Stimulated activated CD8-positive, alpha-beta memory T cell treated with anti-CD3 and anti-CD28 coated beads, Interleukin-7, amount 100 ng/mL, for 4 hours (primary cell): ENCODE data around the gene KBTBD13.
"Not testable (repeated sequence)": the region's sequence is repeated elsewhere in the genome, so short reads cannot be mapped to it uniquely, and the experiment has no call there.

Experiments
- DNase-seq, 2 donors: peaks; one replicate each; pipeline ENCODE4 v3.0.0-alpha.2; 2020; ENCODE audit warnings: low read depth in 2 of 2

The KBTBD13 gene

DNA sequence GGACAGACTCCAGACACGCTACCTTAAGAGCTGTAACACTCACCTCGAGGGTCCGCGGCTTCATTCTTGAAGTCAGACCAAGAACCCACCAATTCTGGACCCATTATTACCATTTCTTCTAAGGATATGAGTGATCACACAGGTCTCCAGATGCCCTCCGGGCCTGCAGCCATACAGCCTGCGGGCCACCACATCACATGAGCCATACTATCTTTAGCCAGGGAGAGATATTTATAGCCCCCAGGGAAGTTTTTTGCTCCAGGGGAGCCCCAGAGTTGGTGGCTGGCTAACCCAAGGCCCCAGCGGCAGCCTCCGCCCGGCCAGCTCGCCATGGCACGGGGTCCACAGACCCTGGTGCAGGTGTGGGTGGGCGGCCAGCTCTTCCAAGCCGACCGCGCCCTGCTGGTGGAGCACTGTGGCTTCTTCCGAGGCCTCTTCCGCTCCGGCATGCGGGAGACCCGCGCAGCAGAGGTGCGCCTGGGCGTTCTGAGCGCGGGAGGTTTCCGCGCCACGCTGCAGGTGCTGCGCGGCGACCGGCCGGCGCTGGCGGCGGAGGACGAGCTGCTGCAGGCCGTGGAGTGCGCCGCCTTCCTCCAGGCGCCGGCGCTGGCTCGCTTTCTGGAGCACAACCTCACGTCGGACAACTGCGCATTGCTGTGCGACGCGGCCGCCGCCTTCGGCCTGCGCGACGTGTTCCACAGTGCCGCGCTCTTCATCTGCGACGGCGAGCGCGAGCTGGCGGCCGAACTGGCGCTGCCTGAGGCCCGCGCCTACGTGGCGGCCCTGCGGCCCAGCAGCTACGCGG, at the start of gene KBTBD13:
Gene KBTBD13 (plus strand): TSS at position 261 of the 805 bp plus-strand sequence. CDS start 70 bp downstream, at position 331.
- no peak for DNase-seq

- no peak for DNase-seq
These were observed 49.8 kb upstream of the KBTBD13 start for GRCh38 chr15:65026756-65027155.

GRCh38 chr15:65027593-65027992, 49.0 kb upstream of the KBTBD13 start:
- no peak for DNase-seq

- no peak for DNase-seq
These were observed 48.2 kb upstream of the KBTBD13 start for GRCh38 chr15:65028338-65028737.

DNA sequence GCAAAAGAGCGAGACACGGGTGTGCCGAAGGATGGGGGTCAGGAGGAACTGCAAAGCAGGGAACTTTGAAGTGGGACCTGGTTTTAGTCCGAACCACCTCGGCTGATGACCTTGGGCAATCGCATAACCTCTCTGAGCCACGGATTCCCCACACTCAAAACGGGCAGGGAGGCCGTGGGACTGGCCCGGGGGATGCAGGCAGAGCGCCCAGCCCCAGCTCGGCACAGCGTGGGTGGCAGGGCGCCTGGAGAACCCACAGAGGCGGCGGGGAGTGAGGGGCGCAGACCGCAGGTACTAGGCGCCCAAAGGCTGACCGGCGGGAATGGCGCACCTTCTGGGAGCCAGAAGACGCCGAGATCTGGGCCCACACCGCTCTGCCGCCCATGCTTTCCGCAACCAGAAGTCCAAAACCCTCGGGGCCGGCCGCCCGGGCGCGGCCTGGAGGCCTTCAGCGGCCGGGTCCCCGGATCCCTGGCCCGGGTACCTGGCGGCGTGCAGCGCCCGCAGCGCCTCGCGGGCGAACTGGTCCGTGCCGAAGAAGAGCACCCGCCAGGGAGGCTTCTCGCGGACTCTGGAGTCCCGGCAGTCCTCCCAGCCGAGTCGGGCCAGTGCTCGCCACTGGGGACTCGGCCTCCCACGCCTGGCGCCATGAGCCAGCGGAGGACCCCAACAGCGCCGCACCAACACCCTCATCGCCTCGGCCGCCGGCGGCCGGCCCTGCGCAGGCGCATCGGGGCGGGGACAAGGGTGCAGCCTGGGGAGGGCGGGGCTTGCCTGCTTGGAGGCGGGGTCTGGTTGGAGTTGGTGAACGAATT, 47.4 kb upstream of the KBTBD13 start, which contains the start of gene MTFMT:
Gene MTFMT (minus strand): TSS at position 719 of the 815 bp plus-strand sequence. CDS start 26 bp downstream, at position 693.
- peak; percentile 87 for DNase-seq

DNA sequence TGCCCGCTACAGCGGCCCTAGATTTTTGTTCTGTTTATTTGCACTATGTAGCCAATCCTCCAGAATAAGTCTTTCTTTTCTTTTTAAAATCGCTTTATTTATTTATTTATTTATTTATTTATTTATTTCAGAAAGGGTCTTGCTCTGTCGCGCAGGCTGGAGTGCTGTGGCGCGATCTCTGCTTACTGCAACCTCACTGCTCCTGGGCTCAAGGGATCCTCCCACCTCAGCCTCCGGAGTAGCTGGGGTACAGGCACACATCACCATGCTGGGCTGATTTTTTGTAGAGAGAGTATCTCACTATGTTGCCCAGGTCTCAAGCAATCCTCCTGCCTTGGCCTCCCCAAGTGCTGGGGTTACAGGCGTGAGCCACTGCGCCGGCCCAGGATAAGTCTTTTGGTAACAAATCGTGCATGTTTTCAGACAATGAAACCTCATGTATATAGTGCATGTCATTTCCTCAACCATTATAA, 46.8 kb upstream of the KBTBD13 start:
- no peak for DNase-seq

- peak in 1 of 2 donors; percentile 18 for DNase-seq
These were observed 43.6 kb upstream of the KBTBD13 start for GRCh38 chr15:65032801-65033537.

DNA sequence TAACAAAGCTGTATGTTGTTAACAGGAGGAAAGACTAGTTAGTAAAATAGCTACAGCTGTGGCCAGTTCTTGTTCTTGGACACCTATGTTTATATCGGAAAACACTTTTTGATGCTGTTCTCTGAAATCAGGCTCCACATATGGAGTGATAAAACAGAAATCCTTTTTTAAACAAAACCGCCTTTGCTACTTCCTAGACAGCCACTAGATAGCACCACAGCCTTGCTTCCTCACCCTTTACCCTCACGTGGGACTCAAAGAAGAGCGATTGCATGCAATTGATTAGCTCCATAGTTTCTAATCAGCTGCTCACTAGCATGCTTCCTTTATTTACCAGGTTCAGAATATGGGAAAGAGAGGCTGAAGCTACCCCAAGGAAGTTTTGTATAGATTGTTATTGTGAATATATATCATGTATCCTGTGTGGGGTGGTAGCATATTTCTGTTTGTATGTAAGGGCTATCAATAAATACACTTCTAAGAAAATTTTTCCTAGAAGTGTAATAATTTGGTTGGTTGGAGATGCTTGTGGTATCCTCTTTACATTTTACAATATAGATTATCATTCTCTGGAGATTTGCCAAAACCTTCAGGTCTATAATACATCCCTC, 42.8 kb upstream of the KBTBD13 start:
- DNase-seq: no peak

DNA sequence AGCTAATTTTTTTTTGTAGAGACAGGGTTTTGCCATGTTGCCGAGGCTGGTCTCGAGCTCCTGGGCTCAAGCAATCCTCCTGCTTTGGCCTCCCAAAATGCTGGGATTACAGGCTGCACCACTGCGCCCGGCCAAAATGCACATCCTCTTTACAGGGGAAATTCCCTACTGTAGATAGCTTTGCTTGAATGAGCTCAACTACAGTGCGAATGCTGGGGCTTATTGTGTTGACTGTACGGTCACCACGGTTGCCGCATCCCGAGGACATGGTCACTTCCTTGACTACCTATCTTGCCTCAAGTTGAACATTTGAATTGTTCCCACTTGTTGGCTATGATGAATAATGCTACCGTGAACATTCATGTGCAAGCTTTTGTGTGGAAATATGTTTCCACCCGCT, 41.8 kb upstream of the KBTBD13 start:
- no peak for DNase-seq

- DNase-seq: no peak
These were observed 39.2 kb upstream of the KBTBD13 start for GRCh38 chr15:65037309-65037708.

- DNase-seq: no peak
These were observed 38.1 kb upstream of the KBTBD13 start for GRCh38 chr15:65038428-65038827.

DNA sequence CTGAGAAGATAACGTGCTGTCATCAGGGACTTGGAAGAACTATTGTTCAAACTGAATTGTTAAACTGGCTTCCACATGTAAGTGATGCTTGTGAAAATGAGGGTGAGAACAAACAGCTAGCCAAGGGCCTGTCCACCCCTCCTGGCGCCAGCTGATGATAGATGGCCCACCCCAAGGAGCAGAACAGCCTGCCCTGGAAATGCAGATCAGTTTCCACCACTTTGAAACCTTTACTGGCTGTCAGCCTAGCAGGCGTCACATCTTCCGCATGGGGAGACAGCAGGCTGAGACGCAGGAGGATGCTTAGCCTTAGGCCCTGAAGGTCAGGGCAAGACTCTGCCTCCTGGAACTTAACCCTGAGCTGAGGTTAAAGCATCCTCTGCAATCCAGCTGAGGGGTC, 37.7 kb upstream of the KBTBD13 start:
- DNase-seq: no peak

- no peak for DNase-seq
These were observed 36.1 kb upstream of the KBTBD13 start for GRCh38 chr15:65040461-65040860.

GRCh38 chr15:65041787-65042186, 34.8 kb upstream of the KBTBD13 start:
- no peak for DNase-seq

DNA sequence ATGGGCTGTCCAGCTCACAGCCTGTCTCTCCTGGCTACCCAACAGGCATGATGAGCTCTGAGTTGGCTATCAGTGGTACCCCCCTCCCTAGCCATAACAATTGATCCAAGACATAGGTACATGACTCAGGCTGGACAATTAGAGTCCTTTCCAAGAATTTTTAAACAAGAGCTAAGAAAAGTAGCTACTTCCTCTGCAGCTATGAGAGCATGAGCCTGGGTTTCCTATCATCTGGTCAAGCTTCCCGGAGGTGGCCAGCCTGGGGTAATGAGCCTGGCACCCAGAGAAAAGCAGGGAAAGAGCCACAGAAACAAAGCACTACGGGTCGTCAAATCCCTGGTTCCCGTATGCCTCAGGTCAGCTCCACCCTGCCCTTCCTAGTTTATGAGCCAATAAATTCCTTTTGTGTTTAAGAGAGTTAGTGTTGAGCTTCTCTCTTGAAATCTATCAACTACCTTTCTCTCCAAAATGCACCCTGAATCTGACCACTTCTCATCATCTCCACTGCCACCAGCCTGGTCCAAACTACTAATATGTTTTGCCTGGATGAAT, 33.7 kb upstream of the KBTBD13 start:
- DNase-seq: no peak

DNA sequence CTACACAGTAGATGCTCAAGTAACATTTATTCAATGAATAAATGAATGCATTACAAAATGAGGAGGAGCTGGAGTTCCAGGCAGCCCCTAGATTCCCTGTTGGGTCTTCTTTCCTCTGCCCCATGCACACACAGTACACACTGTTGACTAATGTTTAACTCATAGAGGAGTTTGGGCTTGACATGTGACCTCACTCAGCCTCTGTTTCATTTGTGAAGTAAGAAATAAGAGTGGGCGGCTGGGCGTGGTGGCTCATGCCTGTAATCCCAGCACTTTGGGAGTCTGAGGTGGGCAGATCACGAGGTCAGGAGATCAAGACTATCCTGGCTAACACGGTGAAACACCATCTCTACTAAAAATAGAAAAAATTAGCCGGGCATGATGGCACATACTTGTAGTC, 32.3 kb upstream of the KBTBD13 start:
- DNase-seq: not testable (repeated sequence)

DNA sequence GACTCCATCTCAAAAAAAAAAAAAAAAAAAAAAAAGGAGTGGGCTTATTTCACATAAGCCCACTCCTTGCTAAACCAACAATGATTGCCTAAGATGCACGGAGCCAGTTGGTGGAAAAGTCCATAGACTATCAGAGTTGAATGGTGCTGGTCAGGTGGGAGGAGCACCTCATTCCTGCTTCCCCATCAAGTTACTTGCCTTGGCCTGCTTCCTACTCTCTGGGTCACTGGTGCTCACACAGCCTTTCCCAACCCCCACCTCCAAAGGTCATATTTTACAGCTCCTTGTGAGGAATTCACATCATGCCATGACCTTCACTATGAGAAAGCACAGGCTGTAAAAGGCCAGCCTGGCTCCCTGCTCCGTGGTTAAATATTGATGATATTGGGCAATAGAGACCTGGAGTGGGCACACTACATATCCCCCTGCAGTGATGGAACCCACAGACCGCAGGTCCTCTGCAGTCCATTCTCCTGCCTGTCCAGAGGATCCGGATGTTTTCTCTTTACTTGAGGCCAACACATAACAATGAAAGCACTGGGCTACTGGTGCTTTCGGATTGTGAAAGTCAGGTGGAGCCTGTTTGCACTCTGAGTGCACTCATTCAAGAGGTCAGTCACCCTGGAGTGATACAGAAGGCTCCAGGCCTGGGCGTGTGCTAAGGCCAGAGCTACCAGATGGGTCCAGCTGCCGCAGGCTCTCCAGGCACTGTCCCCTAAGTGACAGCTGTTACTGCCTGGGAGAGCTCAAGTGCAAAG, 31.6 kb upstream of the KBTBD13 start, which contains the start of gene SLC51B:
Gene SLC51B (plus strand): TSS at position 664 of the 758 bp plus-strand sequence. CDS start 4,618 bp downstream, outside the sequence.
- no peak for DNase-seq

- DNase-seq: no peak
These were observed 28.3 kb upstream of the KBTBD13 start for GRCh38 chr15:65048241-65048640.

GRCh38 chr15:65049418-65049840, 27.1 kb upstream of the KBTBD13 start:
- DNase-seq: peak; percentile 82 to 86

- no peak for DNase-seq
These were observed 26.3 kb upstream of the KBTBD13 start for GRCh38 chr15:65050270-65050669.
